HG03558 (cell line): ENCODE data around the gene EEA1.

ENCODE experiments used
- ATAC-seq: cut with Tn5 transposase; IDR thresholded peaks from one replicate; pipeline ENCODE4 v1.9.1; 2021; ENCODE audit warnings: moderate number of reproducible peaks; ENCODE audit not compliant: unreplicated experiment; ENCODE audit errors: extremely low read depth

The EEA1 gene

DNA sequence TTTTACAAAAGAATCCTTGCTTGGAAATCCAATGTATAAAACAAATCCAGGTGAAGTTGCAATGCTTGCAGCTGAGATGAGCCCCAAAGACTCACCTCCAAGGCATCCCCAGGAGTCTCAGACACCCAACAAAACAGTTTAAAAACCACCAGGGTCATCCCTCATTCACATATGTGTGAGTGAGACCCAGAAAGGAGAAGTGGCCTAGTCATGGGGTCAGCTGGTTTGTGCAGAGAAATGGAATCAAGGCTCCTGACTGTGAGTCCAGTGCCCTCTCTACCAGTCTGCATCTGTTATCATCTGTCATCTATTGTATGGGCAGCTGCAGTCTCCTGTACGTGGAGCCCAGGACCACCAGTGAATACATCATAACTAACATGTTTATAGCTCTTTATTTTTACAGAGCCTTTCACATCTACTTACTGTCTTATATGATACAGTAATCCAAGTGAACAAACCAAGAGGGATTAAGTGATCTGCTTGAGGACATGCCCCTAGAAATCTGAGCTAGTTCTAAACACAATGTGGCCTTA lies 199.3 kb downstream of the EEA1 start:
- no peak for ATAC-seq

- no peak for ATAC-seq
These were observed 202.2 kb downstream of the EEA1 start for GRCh38 chr12:92726850-92727249.

DNA sequence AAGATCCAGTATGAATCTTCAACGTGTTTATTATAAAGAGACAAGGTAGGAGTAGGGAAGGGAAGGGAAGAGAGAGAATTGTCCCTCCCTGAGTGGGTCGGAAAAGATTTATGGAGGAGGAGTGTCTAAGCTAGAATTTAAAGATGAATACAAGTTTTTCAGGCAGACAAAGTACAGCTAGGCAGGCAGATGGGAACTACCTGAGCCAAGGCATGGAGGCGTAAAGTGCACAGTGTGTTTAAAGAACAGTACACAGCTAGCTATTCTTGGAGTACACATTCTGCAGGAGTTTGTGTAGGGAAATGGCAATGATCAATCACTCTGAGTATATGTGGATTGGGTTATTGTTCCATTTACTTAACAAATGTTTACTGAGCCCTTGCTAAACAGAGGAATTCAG lies 206.2 kb downstream of the EEA1 start:
- ATAC-seq, result no peak

DNA sequence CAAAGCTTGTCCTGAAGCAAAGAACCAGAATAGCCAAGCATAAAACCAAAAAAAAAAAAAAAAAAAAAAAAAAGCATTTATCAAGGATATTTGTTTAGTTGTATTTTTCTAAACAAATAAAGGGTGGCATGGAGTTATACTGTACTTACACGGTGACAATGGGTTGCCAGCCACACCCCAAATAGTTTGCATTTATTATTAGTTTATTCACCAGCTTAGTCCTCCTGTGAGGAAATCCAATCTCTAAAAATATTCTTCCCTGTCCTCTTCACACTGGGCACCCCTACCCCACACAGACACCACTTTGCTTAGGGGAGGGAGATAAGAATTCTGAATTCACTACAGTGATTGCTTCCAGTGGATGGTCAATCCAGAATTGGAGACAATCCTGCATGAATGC lies 207.4 kb downstream of the EEA1 start:
- no peak for ATAC-seq

- no peak for ATAC-seq
These were observed 208.0 kb downstream of the EEA1 start for GRCh38 chr12:92721130-92721529.
